HepG2 (cell line): ENCODE measurements around the gene CPNE5. TPM values are rescaled to one million over a fixed set of nuclear protein-coding genes. Genes with fewer than 3 reads are reported as not detected.

Experiments
- ATAC-seq: fragments of 200-7000 bp; cut with Tn5 transposase; 3 replicates; pipeline ENCODE4 v1.9.1; 2020; ENCODE audit warnings: mild to moderate bottlenecking, moderate library complexity
- BruUV-seq: library from RNA; stranded (reverse); fragments of 400-500 nt; replicated peaks from 2 replicates; lab custom pipeline; 2021; lab: Mats Ljungman, UMichigan
- CTCF ChIA-PET: fragments of 300-600 bp; formaldehyde crosslinking; extraction: SDS; loops from one replicate; lab custom pipeline; 2021; ENCODE audit warnings: low total read pairs, inconsistent platforms, low intra/inter-chr PET ratio; lab: Yijun Ruan, JAX
- POLR2A ChIA-PET: fragments of 350-600 bp; sonication (Branson Sonifier 250); formaldehyde crosslinking; loops from one replicate; lab custom pipeline; 2020; ENCODE audit warnings: antibody characterized with exemption, inconsistent platforms; lab: Yijun Ruan, JAX
- DNase-seq: peaks from one replicate; pipeline ENCODE4 v3.0.0-alpha.2; 2015; ENCODE audit warnings: low spot score
- FAIRE-seq: peaks from 3 replicates; lab custom pipeline; 2011; peaks lifted over from hg19 to GRCh38; lab: Jason Lieb, UNC
- H2AFZ ChIP-seq: one replicate; pipeline ENCODE4 v1.6.1; 2011; ENCODE audit warnings: low read length, inconsistent platforms
- H3K27ac ChIP-seq: fragments of 300-600 bp; 3 replicates; pipeline ENCODE4 v1.8.0; 2011; ENCODE audit warnings: mixed run types, mild to moderate bottlenecking, mixed read lengths, low read length, inconsistent platforms; ENCODE audit not compliant: insufficient read depth; ENCODE audit errors: extremely low read length
- H3K27me3 ChIP-seq, 2 experiments: fragments of 200-600 bp in 1 of 2; 2 replicates in 1 of 2; 3 replicates in 1 of 2; pipeline versions ENCODE4 v1.6.0 to v1.8.0; 2011; ENCODE audit warnings: low read length in 2 of 2, mild to moderate bottlenecking in 2 of 2, moderate library complexity in 2 of 2, inconsistent platforms in 1 of 2; ENCODE audit not compliant: insufficient read depth in 2 of 2, control insufficient read depth in 1 of 2
- H3K36me3 ChIP-seq, 2 experiments: fragments of 200-600 bp in 1 of 2; replicated peaks in 1 of 2; 2 replicates in 1 of 2; 3 replicates in 1 of 2; pipeline versions ENCODE4 v1.5.1 to v1.8.0; 2011; ENCODE audit warnings: low read length in 2 of 2, inconsistent platforms in 1 of 2; ENCODE audit not compliant: insufficient read depth in 2 of 2, control insufficient read depth in 1 of 2
- H3K4me1 ChIP-seq: 2 replicates; pipeline ENCODE4 v1.5.1; 2012; ENCODE audit warnings: low read length, inconsistent platforms; ENCODE audit not compliant: insufficient read depth
- H3K4me2 ChIP-seq: 2 replicates; pipeline ENCODE4 v1.6.0; 2011; ENCODE audit warnings: low read depth, low read length, inconsistent platforms
- H3K4me3 ChIP-seq, 3 experiments: fragments of 200-600 bp in 1 of 3; sonication (generic), shearing (Covaris generic) in 1 of 3; replicated peaks in 1 of 3; 2 replicates each; pipeline ENCODE4 v1.5.1; 2011 to 2016; ENCODE audit warnings: low read length in 3 of 3, inconsistent platforms in 2 of 3, low read depth in 2 of 3, mild to moderate bottlenecking in 2 of 3, control low read depth in 1 of 3, mixed read lengths in 1 of 3; ENCODE audit not compliant: insufficient read depth in 1 of 3
- H3K79me2 ChIP-seq: one replicate; pipeline ENCODE4 v1.6.1; 2011; ENCODE audit warnings: low read length, inconsistent platforms; ENCODE audit not compliant: insufficient read depth
- H3K9ac ChIP-seq: 2 replicates; pipeline ENCODE4 v1.6.0; 2011; ENCODE audit warnings: mild to moderate bottlenecking, low read depth, low read length, inconsistent platforms; ENCODE audit not compliant: insufficient read depth
- H3K9me3 ChIP-seq: 2 replicates; pipeline ENCODE4 v1.5.1; 2012; ENCODE audit warnings: mild to moderate bottlenecking, low read length
- H4K20me1 ChIP-seq: 2 replicates; pipeline ENCODE4 v1.6.0; 2011; ENCODE audit warnings: inconsistent platforms, mild to moderate bottlenecking, low read length, moderate library complexity; ENCODE audit not compliant: insufficient read depth
- ARID2 ChIP-seq: sonication (generic); formaldehyde crosslinking; IDR thresholded peaks from 2 replicates; pipeline ENCODE4 v1.8.1; 2022; ENCODE audit warnings: mild to moderate bottlenecking, missing genetic modification reagents, borderline replicate concordance
- DBP ChIP-seq: sonication (generic); formaldehyde crosslinking; IDR thresholded peaks from 2 replicates; pipeline ENCODE4 v1.4.0; 2020; ENCODE audit warnings: missing genetic modification reagents; ENCODE audit errors: not compliant biosample characterization
- HCFC1 ChIP-seq: fragments of 150-350 bp; IDR thresholded peaks from 2 replicates; pipeline ENCODE4 v1.6.1; 2014; ENCODE audit warnings: low read depth, low read length
- RFXANK ChIP-seq: IDR thresholded peaks from 2 replicates; pipeline ENCODE4 v1.6.1; 2016
- TRAFD1 ChIP-seq: sonication (generic); formaldehyde crosslinking; IDR thresholded peaks from 2 replicates; pipeline ENCODE4 v1.5.1; 2020; ENCODE audit warnings: missing genetic modification reagents, mild to moderate bottlenecking, borderline replicate concordance
- ZNF34 ChIP-seq: sonication (generic); formaldehyde crosslinking; IDR thresholded peaks from 2 replicates; pipeline ENCODE4 v1.4.0; 2020; ENCODE audit warnings: mild to moderate bottlenecking, missing genetic modification reagents, borderline replicate concordance
- ZNF343 ChIP-seq: sonication (generic); formaldehyde crosslinking; IDR thresholded peaks from 2 replicates; pipeline ENCODE4 v1.4.0; 2020; ENCODE audit warnings: mild to moderate bottlenecking, missing genetic modification reagents
- ZNF629 ChIP-seq: sonication (generic); formaldehyde crosslinking; conservative IDR thresholded peaks from 2 replicates; pipeline ENCODE4 v1.5.0; 2020; ENCODE audit warnings: missing genetic modification reagents
- ZSCAN25 ChIP-seq: sonication (generic); formaldehyde crosslinking; IDR thresholded peaks from 2 replicates; pipeline ENCODE4 v1.8.0; 2022; ENCODE audit warnings: mild to moderate bottlenecking, missing genetic modification reagents
- WGBS: methylation state at CpG from one replicate; pipeline ENCODE4 v1.1.6; 2017; ENCODE audit warnings: low lambda C conversion rate; 5-methylcytosine and 5-hydroxymethylcytosine counted together
- in situ Hi-C: cut with HindIII; loops from 2 replicates; pipeline ENCODE4 v1.10.0; 2017; ENCODE audit warnings: low pct_unique_long_range_greater_than_20kb; ENCODE audit not compliant: extremely low pct_ligation_motif_present
- intact Hi-C: fragments of 100-400 bp; cut with micrococcal nuclease; formaldehyde crosslinking; loops from one replicate; pipeline ENCODE4 v1.10.0; 2022; ENCODE audit not compliant: unreplicated experiment
- polyA plus RNA-seq, 8 experiments: library from polyadenylated mRNA; depleted of rRNA in 3 of 8; stranded (reverse) in 7 of 8; unstranded in 1 of 8; fragments of >200 nt; fragmentation: Illumina TruSeq in 4 of 8; extraction: Trizol in 4 of 8; gene quantifications; 2 replicates each; pipeline versions ENCODE4 v1.2.1 to v1.2.3, GENCODE V29; 2011 to 2016; ENCODE audit warnings: low read depth in 4 of 8, missing spikeins in 1 of 8, mixed read lengths in 1 of 8; ENCODE audit not compliant: insufficient read depth in 1 of 8
- total RNA-seq, 5 experiments: library from RNA; depleted of rRNA; stranded (reverse); fragments of >200 nt; fragmentation: Illumina TruSeq; extraction: Trizol; gene quantifications; 2 replicates each; pipeline ENCODE4 v1.2.3, GENCODE V29; 2016; ENCODE audit warnings: low read depth in 1 of 5

Gene CPNE5
- total and polyA plus RNA-seq, 2 of the 13 experiments (the other 11 are each of a cell fraction or from before 2014, with no cell fraction given) = 0.16 TPM; not detected in 1

DNA sequence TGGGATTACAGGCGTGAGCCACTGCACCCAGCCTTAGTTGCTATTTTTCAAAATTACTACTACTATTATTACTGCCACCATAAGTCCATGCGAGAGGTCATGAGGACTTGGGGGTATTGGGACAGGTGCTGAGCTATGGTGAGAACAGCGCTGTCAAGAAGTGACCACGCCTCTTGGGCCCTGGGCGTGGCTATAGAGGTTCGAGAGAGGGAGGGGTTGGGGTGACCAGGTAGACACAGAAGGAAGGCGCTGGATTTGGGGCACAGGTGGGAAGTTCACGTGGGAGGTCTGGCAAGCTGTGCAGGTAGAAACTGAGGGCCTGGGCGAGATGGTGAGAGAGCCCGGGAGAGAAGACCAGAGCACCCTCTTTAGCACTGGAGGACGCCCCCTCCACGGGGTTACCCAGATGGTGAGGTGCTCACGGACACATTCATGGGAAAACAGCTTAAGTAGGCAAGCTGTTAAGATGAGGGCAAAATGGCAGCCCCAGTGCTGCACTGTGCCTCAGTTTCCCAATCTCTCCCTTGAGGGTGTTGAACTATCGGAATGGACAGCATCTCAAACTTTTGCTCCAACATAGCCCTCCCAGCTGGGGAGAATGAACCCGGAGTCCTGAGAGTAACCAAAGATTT, 80.6 kb downstream of the CPNE5 start (continued):
- peak; percentile 74; the same call in 1 of the 2 replicates for TF ChIP-seq ARID2 (CRISPR knock-in tag)

GRCh38 chr6:36757943-36758508, 81.2 kb downstream of the CPNE5 start:
- intact Hi-C loops (no loop called here), in situ Hi-C loops (no loop called here)
- Histone ChIP-seq H3K9ac (no peak overlapping the region), H3K4me2 (no peak overlapping the region), H2AFZ (no peak overlapping the region), H4K20me1 (no peaks in the 10 kb centered on the region; the same call in 1 of the 2 replicates), H3K27me3 (peaks cover 3 to 78% of the 10 kb centered on the region in 2 experiments; a peak in 4 of 5 replicates), H3K4me3 (no peak overlapping the region), H3K4me1 (peaks cover 10% of the 10 kb centered on the region; the same call in 1 of the 2 replicates), H3K79me2 (no peaks in the 10 kb centered on the region), H3K9me3 (no peaks in the 10 kb centered on the region), H3K27ac (no peak overlapping the region), H3K36me3 (no peaks in the 10 kb centered on the region)
- no peak for ATAC-seq
- ChIA-PET CTCF (interaction anchor here (1.7 kb wide), 2 partner anchors 134 to 143 kb away, joined by 16 to 17 read pairs; no protein-coding TSS in a partner anchor), POLR2A (no interaction called here)
- BruUV-seq = no TSS peak
- WGBS = 25% methylated on average over 6 of the region's 6 CpGs
- DNase-seq = no peak
- no peak for TF ChIP-seq HCFC1
- TF ChIP-seq ZNF343 = no peak
- no peak for TF ChIP-seq ZSCAN25 (CRISPR knock-in tag)
- peak; percentile 79 for TF ChIP-seq ZNF629 (CRISPR knock-in tag)
- no peak for TF ChIP-seq RFXANK
- no peak for TF ChIP-seq TRAFD1
- TF ChIP-seq ZNF34 (CRISPR knock-in tag) = no peak
- TF ChIP-seq DBP (CRISPR knock-in tag) = no peak
- no peak for FAIRE-seq
